Kidney epithelial cell (primary cell): ENCODE data around the gene CD1C. TPM values are rescaled to one million over a fixed set of nuclear protein-coding genes. Genes with fewer than 3 reads are reported as not detected.
A peak's percentile ranks its signal among the peaks of the same experiment; 100 is the strongest.

Experiments
- DNase-seq: peaks from one replicate; pipeline ENCODE4 v3.0.0-alpha.2; 2010; ENCODE audit warnings: low read depth
- H3K27me3 ChIP-seq: 2 replicates; pipeline ENCODE4 v1.6.0; 2011; ENCODE audit warnings: low read length; ENCODE audit not compliant: control insufficient read depth, insufficient read depth
- H3K36me3 ChIP-seq: 2 replicates; pipeline ENCODE4 v1.5.1; 2011; ENCODE audit warnings: low read length; ENCODE audit not compliant: control insufficient read depth, insufficient read depth
- H3K4me3 ChIP-seq: 2 replicates; pipeline ENCODE4 v1.5.1; 2011; ENCODE audit warnings: low read depth, mild to moderate bottlenecking, control low read depth, low read length
- CTCF ChIP-seq: IDR thresholded peaks from 2 replicates; pipeline ENCODE4 v1.5.1; 2011; ENCODE audit warnings: mild to moderate bottlenecking, moderate library complexity, low read length, control low read depth, inconsistent platforms; ENCODE audit not compliant: insufficient read depth, poor library complexity, severe bottlenecking
- total RNA-seq: library from RNA; depleted of rRNA; stranded (reverse); fragments of >200 nt; gene quantifications from 2 replicates; pipeline ENCODE4 v1.2.3, GENCODE V29; 2015

CD1C gene
- total RNA-seq, 1 donor from 2014 or later = not detected

- no peak for TF ChIP-seq CTCF
- no peak for DNase-seq
- Histone ChIP-seq H3K27me3 (no peaks in the 10 kb centered on the region), H3K4me3 (no peak overlapping the region), H3K36me3 (no peaks in the 10 kb centered on the region)
Observed at GRCh38 chr1:158283965-158284364, 5.8 kb upstream of the CD1C start.

GRCh38 chr1:158285756-158286241 lies 3.9 kb upstream of the CD1C start:
- no peak for TF ChIP-seq CTCF
- no peaks in the 10 kb centered on the region for H3K27me3 ChIP-seq
- no peak overlapping the region for H3K4me3 ChIP-seq
- DNase-seq = peak; percentile 28
- no peaks in the 10 kb centered on the region for H3K36me3 ChIP-seq

- TF ChIP-seq CTCF = no peak
- no peak for DNase-seq
- H3K27me3 ChIP-seq = no peaks in the 10 kb centered on the region
Observed at GRCh38 chr1:158286487-158286886, 3.2 kb upstream of the CD1C start.

GRCh38 chr1:158286941-158287346 lies 2.8 kb upstream of the CD1C start:
- DNase-seq = no peak
- no peak for TF ChIP-seq CTCF
- H3K4me3 ChIP-seq = no peak overlapping the region
- no peaks in the 10 kb centered on the region for H3K36me3 ChIP-seq
- no peaks in the 10 kb centered on the region for H3K27me3 ChIP-seq

More at GRCh38 chr1:158286487-158286886, 3.2 kb upstream of the CD1C start:
- Histone ChIP-seq H3K4me3 (no peak overlapping the region), H3K36me3 (no peaks in the 10 kb centered on the region)

- TF ChIP-seq CTCF = no peak
- no peaks in the 10 kb centered on the region for H3K27me3 ChIP-seq
- no peaks in the 10 kb centered on the region for H3K36me3 ChIP-seq
Observed at GRCh38 chr1:158290321-158290844, 660 bp downstream of the CD1C start.

GRCh38 chr1:158295791-158296190 lies 6.1 kb downstream of the CD1C start:
- Histone ChIP-seq H3K27me3 (no peaks in the 10 kb centered on the region), H3K4me3 (no peak overlapping the region), H3K36me3 (no peaks in the 10 kb centered on the region)
- no peak for DNase-seq
- TF ChIP-seq CTCF = no peak

More at GRCh38 chr1:158290321-158290844, 660 bp downstream of the CD1C start:
- H3K4me3 ChIP-seq = no peak overlapping the region
- DNase-seq = no peak
